Left lobe of liver (tissue), 2 donors: Measurements from ENCODE around the gene CDAN1. TPM values are rescaled to one million over a fixed set of nuclear protein-coding genes. Genes with fewer than 3 reads are reported as not detected.
A peak's percentile ranks its signal among the peaks of the same experiment; 100 is the strongest.
"Not testable (repeated sequence)": the region's sequence is repeated elsewhere in the genome, so short reads cannot be mapped to it uniquely, and the experiment has no call there.

ENCODE experiments used
- ATAC-seq: fragments of 200-7000 bp; cut with Tn5 transposase; one replicate; pipeline ENCODE4 v1.9.1; 2020; ENCODE audit warnings: mild to moderate bottlenecking, moderate library complexity
- DNase-seq: peaks from one replicate; pipeline ENCODE4 v3.0.0-alpha.2; 2020; ENCODE audit warnings: low spot score
- total RNA-seq: library from RNA; stranded (reverse); gene quantifications from one replicate; pipeline ENCODE4 v1.2.1, GENCODE V29; 2021
- donor health status: DM: no; HTN: no; CAD: no; lungs with moderate emphysema.
- donor health status: DM: no; HTN: yes; CAD: no.

The CDAN1 gene
- total RNA-seq, 1 donor from 2014 or later: 10.1 TPM

DNA sequence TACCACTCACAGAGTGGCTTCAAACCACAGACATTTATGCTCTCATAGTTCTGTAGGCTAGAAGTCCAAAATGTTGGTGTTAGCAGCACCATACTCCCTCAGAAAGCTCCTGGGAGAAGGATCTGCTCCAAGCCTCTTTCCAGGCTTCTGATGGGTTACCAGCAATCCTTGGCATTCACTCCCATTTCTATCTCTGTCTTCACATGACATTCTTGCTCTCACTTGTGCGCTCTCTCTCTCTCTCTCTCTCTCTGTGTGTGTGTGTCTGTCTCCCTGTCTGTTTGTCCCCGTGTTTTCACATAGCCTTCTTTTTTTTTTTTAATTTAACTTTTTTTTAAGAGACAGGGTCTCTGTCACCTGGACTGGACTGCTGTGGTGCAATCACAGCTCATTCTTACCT is 26.3 kb downstream of the CDAN1 start:
- ATAC-seq (no peak), DNase-seq (no peak)

DNA sequence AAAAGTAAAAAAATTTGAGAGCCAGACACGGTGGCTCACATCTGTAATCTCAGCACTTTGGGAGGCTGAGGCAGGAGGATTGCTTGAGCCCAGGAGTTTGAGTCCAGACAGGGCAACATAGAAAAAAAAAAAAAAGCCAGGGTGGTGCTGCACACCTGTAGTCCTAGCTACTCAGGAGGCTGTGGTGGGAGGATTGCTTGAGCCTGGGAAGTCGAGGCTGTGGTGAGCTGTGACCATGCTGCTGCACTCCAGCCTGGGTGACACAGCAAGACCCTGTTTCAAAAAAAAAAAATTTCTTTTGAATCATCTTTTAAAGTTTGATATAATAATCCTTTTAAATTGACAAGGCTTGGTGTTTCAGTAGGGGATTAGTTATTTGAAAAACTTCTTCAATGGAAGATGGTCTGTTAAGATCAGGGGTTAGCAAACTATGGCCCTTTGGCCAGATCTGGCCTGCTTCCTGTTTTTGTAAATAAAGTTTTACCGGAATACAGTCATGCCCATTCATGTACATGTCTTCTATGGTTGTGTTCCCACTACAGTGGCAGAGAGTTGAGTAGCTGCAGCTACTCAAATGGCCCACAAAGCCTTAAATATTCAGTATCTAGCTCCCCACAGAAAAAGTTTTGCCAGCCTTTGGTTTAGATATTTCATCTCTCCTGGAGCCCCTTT is 28.9 kb downstream of the CDAN1 start:
- DNase-seq (no peak), ATAC-seq (no peak)

GRCh38 chr15:42707068-42707467 is 29.9 kb downstream of the CDAN1 start:
- ATAC-seq (no peak), DNase-seq (no peak)

DNA sequence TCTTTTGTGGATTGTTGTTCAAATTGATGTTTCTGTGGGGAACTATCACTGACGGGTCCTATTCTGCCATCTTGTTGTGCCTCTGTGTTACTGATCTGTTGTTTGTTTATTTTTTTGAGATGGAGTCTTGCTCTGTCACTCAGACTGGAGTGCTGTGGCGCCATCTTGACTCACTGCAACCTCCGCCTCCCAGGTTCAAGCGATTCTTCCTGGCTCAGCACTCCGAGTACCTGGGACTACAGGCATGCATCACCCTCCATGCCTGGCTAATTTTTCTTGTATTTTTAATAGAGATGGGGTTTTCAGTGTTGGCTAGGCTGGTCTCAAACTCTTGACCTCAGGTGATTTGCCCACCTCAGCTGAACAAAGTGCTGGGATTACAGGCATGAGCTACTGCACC is 31.6 kb downstream of the CDAN1 start:
- DNase-seq (no peak), ATAC-seq (no peak)

GRCh38 chr15:42704492-42704926 is 32.4 kb downstream of the CDAN1 start:
- ATAC-seq (peak; percentile 100), DNase-seq (peak; percentile 69)

DNA sequence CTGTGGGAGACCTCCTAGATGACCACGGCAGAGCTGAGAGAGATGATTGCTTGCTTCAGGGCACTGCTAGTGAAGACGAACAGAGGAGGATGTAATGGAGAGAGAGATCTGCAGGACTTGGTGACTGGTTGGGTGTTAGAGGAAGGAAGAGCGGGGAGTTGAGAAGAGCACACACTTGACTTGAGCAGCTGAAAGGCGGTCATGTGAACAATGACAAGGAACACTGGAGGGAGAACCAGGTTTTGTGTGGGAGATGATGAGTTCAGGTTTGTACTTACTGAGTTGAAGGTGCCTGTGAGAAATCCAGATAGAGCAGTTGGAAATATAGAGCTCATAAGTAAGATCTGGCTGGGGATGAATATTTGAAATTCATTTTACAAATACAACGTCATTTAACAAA is 40.3 kb downstream of the CDAN1 start:
- DNase-seq: no peak
- no peak for ATAC-seq

DNA sequence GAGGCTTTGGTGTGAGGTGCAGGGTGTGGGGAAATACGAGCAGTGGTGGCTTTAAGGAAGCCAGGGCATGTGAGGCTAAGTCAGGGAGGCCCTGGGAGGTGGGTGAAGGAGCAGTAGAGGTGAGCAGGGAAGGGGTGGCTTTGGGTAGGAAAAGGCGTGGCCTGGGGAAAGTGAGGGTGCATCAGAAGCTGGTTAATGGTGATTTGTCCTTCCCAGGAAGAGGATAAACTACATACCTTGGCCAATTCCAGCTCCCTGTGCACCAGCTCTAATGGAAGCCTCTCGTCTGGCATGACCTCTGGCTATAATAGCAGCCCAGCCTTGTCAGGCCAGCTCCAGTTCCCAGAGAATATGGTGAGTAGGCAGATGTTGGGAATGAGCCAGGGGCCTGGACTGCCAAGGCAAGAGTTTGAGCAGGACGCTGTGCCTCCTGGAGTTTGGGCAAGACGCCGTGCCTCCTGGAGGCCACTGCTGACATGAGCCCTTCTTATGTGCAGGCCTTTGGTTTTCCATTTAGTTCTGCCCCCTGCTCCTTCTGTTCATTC is 41.3 kb downstream of the CDAN1 start:
- DNase-seq: no peak
- ATAC-seq: no peak

DNA sequence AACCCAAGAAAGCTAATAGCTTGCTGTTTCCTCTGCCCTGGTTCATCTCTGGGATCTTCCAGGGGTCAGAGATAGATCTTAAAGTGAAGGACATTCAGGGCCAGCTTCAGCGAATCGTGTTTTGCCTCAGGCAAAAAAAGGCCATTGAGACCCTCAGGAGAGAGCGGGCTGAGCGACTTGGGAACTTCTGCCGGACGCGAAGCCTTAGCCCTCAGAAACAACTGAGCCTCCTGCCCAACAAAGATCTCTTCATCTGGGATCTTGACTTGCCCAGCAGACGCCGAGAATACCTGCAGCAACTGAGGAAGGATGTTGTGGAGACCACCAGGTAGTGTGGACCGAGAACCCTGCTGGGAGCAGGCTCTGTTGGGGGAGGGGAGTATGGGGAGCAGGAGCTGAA is 42.5 kb downstream of the CDAN1 start:
- ATAC-seq: no peak

DNA sequence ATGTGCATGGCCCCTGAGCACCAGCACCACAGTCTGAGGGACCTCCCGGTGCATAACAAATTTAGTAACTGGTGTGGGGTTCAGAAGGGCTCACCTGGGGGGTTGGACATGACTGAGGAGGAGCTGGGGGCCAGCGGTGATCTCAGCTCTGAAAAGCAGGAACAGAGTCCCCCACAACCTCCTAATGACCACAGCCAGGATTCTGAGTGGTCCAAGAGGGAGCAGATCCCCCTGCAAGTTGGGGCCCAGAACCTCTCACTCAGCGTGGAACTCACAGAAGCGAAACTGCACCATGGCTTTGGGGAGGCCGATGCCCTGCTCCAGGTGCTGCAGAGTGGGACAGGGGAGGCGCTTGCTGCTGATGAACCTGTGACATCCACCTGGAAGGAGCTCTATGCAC is 43.0 kb downstream of the CDAN1 start:
- no peak for DNase-seq

More for the DNA sequence above, 42.5 kb downstream of the CDAN1 start:
- no peak for DNase-seq

DNA sequence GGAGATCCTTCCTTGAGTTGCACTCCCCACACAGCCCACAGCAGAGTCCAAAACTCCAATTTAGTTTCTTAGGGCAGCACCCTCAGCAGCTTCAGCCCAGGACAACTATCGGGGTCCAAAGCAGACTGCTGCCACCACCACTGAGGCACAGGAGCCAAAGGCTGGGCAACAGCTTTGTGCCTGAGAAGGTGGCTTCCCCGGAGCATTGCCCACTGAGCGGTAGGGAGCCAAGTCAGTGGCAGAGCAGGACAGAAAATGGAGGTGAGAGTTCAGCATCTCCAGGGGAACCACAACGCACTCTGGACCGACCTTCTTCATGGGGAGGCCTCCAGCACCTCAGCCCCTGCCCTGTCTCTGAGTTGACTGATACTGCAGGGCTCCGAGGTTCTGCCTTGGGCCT is 43.4 kb downstream of the CDAN1 start:
- DNase-seq (no peak), ATAC-seq (no peak)

More for the DNA sequence above, 43.0 kb downstream of the CDAN1 start:
- ATAC-seq: no peak

DNA sequence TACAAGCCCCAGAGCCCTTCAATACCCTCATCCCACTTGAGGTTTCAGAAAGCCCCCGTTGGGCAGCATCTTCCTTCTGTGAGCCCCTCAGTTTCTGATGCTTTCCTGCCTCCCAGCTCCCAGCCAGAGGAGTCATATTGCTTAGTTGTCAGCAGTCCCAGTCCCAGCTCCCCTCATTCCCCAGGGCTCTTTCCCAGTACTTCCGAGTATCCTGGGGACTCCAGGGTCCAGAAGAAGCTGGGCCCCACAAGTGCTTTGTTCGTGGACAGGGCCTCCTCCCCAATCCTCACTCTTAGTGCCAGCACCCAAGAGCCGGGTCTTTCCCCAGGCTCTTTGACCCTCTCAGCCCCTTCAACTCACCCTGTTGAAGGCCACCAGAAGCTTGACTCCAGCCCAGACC is 43.9 kb downstream of the CDAN1 start:
- ATAC-seq (no peak), DNase-seq (no peak)

DNA sequence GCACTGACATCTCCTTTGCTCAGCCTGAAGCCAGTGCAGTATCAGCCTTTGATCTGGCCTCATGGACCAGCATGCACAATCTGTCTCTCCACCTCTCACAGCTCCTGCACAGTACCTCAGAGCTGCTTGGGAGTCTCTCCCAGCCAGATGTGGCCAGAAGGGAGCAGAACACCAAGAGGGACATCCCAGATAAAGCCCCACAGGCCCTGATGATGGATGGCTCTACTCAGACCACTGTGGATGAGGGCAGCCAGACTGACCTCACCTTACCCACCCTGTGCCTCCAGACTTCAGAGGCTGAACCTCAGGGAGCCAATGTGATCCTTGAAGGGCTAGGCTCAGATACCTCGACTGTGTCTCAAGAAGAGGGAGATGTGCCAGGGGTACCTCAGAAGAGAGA is 44.4 kb downstream of the CDAN1 start:
- no peak for DNase-seq
- ATAC-seq: no peak

- ATAC-seq (no peak), DNase-seq (no peak)
These were observed 45.2 kb downstream of the CDAN1 start for GRCh38 chr15:42691770-42692169.

GRCh38 chr15:42691308-42691707 is 45.6 kb downstream of the CDAN1 start:
- ATAC-seq: no peak

DNA sequence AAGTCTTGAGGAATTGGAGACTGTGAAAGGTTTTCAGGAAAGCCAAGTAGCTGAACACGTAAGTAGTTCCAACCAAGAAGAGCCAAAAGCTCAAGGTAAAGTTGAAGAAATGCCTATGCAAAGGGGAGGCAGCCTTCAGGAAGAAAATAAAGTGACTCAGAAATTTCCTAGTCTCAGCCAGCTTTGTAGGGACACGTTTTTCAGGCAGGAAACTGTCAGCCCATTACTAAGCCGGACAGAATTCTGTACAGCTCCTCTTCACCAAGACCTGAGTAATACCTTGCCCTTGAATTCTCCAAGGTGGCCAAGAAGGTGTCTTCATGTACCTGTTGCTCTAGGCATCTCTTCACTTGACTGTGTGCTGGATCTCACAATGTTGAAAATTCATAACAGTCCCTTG is 48.6 kb downstream of the CDAN1 start:
- ATAC-seq (no peak), DNase-seq (no peak)

More at GRCh38 chr15:42691308-42691707, 45.6 kb downstream of the CDAN1 start:
- no peak for DNase-seq

GRCh38 chr15:42687740-42688139 is 49.2 kb downstream of the CDAN1 start:
- ATAC-seq (no peak), DNase-seq (no peak)

DNA sequence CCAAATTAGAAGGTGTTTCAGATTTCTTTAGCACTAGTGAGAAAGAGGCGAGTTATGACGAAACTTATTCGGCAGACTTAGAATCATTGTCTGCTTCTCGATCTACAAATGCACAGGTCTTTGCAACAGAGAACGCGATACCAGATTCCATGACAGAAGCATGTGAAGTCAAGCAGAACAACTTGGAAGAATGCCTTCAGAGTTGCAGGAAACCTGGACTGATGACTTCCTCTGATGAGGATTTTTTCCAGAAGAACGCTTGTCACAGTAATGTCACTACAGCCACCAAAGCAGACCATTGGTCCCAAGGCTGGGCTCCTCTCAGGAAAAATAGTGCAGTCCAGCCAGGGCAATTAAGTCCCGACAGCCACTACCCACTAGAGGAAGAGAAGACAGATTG is 50.6 kb downstream of the CDAN1 start:
- DNase-seq (no peak), ATAC-seq (no peak)

GRCh38 chr15:42681119-42681518 is 55.8 kb downstream of the CDAN1 start:
- ATAC-seq (no peak), DNase-seq (no peak)

GRCh38 chr15:42680142-42680482 is 56.8 kb downstream of the CDAN1 start:
- not testable (repeated sequence) for DNase-seq, ATAC-seq

GRCh38 chr15:42679285-42680141 is 57.4 kb downstream of the CDAN1 start:
- ATAC-seq: no peak
- no peak for DNase-seq

GRCh38 chr15:42675021-42675420 is 61.9 kb downstream of the CDAN1 start:
- DNase-seq (no peak), ATAC-seq (no peak)

DNA sequence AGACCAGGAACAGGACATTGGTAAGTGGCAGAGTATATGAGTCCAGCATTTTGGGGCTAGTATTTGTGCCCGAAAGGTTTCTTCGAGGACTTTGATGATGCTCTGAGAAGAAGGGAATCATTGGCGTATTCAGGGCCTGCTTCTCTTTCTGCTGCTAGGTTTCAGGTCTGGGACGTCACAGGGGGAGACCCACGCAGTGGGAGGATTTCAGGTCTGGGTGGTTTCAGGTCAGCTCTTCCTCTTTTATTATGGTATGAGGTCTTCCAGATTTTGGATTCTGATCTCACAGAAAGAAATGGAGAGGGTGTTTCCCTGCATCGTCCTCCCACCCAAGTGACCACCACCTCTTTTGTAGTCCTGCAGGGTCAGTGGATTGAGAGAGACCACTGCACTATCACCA is 62.5 kb downstream of the CDAN1 start:
- DNase-seq (no peak), ATAC-seq (no peak)
